Measurements from ENCODE around the gene ANAPC16.
"Not testable (repeated sequence)": the region's sequence is repeated elsewhere in the genome, so short reads cannot be mapped to it uniquely, and the experiment has no call there.

Gene ANAPC16

DNA sequence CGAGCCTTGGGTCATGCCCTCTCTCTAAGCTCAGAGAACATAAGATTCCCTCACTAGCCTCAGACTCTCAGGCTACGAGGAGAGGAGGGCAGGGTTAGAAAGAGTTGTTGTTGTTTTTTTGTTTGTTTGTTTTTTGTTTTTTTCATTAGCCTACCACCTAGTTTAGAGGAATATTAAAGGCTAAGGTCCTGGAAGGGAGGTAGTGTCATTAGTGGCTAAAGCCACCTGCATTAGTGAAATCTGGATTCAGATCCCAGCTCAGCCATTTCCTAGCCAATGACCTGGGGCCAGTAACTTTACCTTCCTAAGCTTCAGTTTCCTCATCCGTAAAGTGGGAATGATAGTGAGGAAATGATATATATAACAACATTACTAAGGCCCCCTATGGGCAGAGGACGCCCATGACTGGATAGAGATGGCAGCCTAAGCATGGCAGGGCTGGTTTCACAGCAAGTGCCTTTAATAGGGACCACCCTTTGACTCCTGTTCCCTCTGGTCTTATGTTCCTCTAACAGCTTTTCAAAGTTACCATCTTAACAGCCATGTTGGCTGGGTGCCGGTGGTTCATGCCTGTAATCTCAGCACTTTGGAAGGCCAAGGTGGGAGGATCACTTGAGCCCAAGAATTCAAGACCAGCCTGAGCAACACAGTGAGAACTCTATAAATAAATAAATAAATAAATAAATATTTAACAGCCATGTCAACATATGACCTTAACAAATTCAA is 63.0 kb downstream of the ANAPC16 start:
- no peak for DNase-seq (ENCODE audit: low spot score)

DNA sequence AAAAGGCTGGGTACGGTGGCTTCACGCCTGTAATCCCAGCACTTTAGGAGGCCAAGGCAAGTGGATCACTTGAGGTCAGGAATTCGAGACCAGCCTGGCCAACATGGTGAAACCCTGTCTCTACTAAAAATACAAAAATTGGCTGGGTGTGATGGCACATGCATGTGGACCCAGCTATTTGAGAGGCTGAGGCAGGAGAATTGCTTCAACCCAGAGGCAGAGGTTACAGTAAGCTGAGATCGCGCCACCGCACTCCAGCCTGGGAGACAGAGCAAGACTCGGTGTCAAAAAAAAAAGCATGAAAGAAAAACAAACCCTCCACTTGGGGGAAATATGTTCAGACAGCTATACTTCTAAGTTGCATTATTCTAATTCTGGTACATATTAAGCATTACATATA is 63.8 kb downstream of the ANAPC16 start:
- not testable (repeated sequence) for DNase-seq (ENCODE audit: low spot score)

DNA sequence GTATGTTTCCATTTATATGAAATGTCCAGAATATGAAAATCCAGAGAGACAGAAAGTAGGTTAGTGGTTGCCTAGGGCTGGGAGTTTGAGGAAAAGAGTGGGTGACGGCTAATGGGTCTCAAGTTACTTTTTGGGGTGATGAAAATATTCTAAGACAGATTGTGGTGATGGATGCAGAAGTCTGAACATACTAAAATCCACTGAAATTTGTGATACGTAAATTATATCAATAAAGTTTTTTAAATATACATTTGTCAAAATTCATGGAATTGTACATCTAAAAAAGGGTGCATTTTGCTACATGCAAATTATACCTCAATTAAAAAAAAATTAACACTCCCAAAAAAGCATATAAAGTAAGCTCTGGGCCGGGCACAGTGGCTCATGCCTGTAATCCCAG is 67.3 kb downstream of the ANAPC16 start:
- DNase-seq (ENCODE audit: low spot score), result no peak
